ENCODE data around the gene CAPN15.

DNA sequence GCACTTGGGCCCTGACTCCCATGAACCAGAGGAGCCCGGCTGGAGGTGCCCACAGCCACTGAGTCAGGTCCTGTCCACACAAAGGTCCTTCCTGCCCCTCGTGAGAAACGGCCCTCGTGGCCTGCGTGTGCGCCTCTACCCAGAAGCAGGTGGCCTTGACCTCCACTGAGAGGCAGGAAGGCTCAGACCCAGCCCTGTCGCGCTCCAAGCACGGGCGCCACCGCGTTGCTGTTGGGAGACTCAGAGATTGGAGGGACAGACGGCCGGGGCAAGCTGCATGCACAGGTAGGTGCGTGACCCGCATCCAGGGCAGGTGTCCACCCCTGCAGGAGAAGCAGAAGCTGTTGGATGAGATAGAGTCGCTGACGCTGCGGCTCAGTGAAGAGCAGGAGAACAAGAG lies 8.1 kb upstream of the CAPN15 start:
- TF ChIP-seq MYC (IDR thresholded peaks at IDR 0.05; ENCODE audit: low read depth, low read length) = no peak
- TF ChIP-seq, protein P1, sequence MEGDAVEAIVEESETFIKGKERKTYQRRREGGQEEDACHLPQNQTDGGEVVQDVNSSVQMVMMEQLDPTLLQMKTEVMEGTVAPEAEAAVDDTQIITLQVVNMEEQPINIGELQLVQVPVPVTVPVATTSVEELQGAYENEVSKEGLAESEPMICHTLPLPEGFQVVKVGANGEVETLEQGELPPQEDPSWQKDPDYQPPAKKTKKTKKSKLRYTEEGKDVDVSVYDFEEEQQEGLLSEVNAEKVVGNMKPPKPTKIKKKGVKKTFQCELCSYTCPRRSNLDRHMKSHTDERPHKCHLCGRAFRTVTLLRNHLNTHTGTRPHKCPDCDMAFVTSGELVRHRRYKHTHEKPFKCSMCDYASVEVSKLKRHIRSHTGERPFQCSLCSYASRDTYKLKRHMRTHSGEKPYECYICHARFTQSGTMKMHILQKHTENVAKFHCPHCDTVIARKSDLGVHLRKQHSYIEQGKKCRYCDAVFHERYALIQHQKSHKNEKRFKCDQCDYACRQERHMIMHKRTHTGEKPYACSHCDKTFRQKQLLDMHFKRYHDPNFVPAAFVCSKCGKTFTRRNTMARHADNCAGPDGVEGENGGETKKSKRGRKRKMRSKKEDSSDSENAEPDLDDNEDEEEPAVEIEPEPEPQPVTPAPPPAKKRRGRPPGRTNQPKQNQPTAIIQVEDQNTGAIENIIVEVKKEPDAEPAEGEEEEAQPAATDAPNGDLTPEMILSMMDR (IDR thresholded peaks at IDR 0.05; ENCODE audit: low read depth, low read length) = no peak
- no peak for TF ChIP-seq POLR2A (IDR thresholded peaks at IDR 0.05; ENCODE audit: extremely low read depth, insufficient read length)
